ENCODE data around the gene C9orf50.

Gene C9orf50

GRCh38 chr9:129586245-129586644 lies 34.7 kb downstream of the C9orf50 start:
- peaks cover 3% of the 10 kb centered on the region for H3K4me1 ChIP-seq (ENCODE audit: control insufficient read depth, insufficient read depth, low read length, poor library complexity, severe bottlenecking)
- no peaks in the 10 kb centered on the region for H3K9me3 ChIP-seq (ENCODE audit: control insufficient read depth, low read length)
- H3K36me3 ChIP-seq (ENCODE audit: control insufficient read depth, insufficient read depth, low read length): no peaks in the 10 kb centered on the region
- H3K4me3 ChIP-seq (ENCODE audit: extremely low read depth, insufficient read depth, low read length, poor library complexity, severe bottlenecking): no peak overlapping the region
- no peak overlapping the region for H3K27ac ChIP-seq (ENCODE audit: low read depth, low read length, severe bottlenecking)
- no CpG with 5 or more reads among the region's 1 CpG for WGBS, 2 experiments (ENCODE audit: insufficient coverage in 2 of 2)

GRCh38 chr9:129585352-129585751 lies 35.5 kb downstream of the C9orf50 start:
- 100% methylated on average over 1 of the region's 1 CpG; no CpG with 5 or more reads in 1 of the 2 experiments for WGBS, 2 experiments (ENCODE audit: insufficient coverage in 2 of 2)
- Histone ChIP-seq H3K36me3 (ENCODE audit: control insufficient read depth, insufficient read depth, low read length) (no peaks in the 10 kb centered on the region), H3K27ac (ENCODE audit: low read depth, low read length, severe bottlenecking) (no peak overlapping the region), H3K4me3 (ENCODE audit: extremely low read depth, insufficient read depth, low read length, poor library complexity, severe bottlenecking) (no peak overlapping the region), H3K4me1 (ENCODE audit: control insufficient read depth, insufficient read depth, low read length, poor library complexity, severe bottlenecking) (peaks cover 3% of the 10 kb centered on the region), H3K9me3 (ENCODE audit: control insufficient read depth, low read length) (no peaks in the 10 kb centered on the region)

GRCh38 chr9:129584136-129584535 lies 36.8 kb downstream of the C9orf50 start:
- WGBS, 2 experiments (ENCODE audit: insufficient coverage in 2 of 2): 75 to 100% methylated on average over 1 of the region's 1 CpG
- Histone ChIP-seq H3K27ac (ENCODE audit: low read depth, low read length, severe bottlenecking) (no peak overlapping the region), H3K4me3 (ENCODE audit: extremely low read depth, insufficient read depth, low read length, poor library complexity, severe bottlenecking) (no peak overlapping the region), H3K9me3 (ENCODE audit: control insufficient read depth, low read length) (no peaks in the 10 kb centered on the region), H3K36me3 (ENCODE audit: control insufficient read depth, insufficient read depth, low read length) (no peaks in the 10 kb centered on the region), H3K4me1 (ENCODE audit: control insufficient read depth, insufficient read depth, low read length, poor library complexity, severe bottlenecking) (peaks cover 3% of the 10 kb centered on the region)

GRCh38 chr9:129583308-129584038 lies 37.4 kb downstream of the C9orf50 start:
- Histone ChIP-seq H3K27ac (ENCODE audit: low read depth, low read length, severe bottlenecking) (no peak overlapping the region), H3K9me3 (ENCODE audit: control insufficient read depth, low read length) (no peaks in the 10 kb centered on the region), H3K36me3 (ENCODE audit: control insufficient read depth, insufficient read depth, low read length) (no peaks in the 10 kb centered on the region), H3K4me1 (ENCODE audit: control insufficient read depth, insufficient read depth, low read length, poor library complexity, severe bottlenecking) (peaks cover 3% of the 10 kb centered on the region), H3K4me3 (ENCODE audit: extremely low read depth, insufficient read depth, low read length, poor library complexity, severe bottlenecking) (no peak overlapping the region)
- 70 to 89% methylated on average over 5 to 7 of the region's 10 CpGs for WGBS, 2 experiments (ENCODE audit: insufficient coverage in 2 of 2)

GRCh38 chr9:129582855-129583254 lies 38.0 kb downstream of the C9orf50 start:
- H3K9me3 ChIP-seq (ENCODE audit: control insufficient read depth, low read length): no peaks in the 10 kb centered on the region
- 80 to 88% methylated on average over 1 of the region's 3 CpGs for WGBS, 2 experiments (ENCODE audit: insufficient coverage in 2 of 2)
- no peak overlapping the region for H3K27ac ChIP-seq (ENCODE audit: low read depth, low read length, severe bottlenecking)
- H3K4me1 ChIP-seq (ENCODE audit: control insufficient read depth, insufficient read depth, low read length, poor library complexity, severe bottlenecking): peaks cover 3% of the 10 kb centered on the region
- H3K36me3 ChIP-seq (ENCODE audit: control insufficient read depth, insufficient read depth, low read length): no peaks in the 10 kb centered on the region
- H3K4me3 ChIP-seq (ENCODE audit: extremely low read depth, insufficient read depth, low read length, poor library complexity, severe bottlenecking): no peak overlapping the region

GRCh38 chr9:129581505-129582189 lies 39.3 kb downstream of the C9orf50 start:
- 63 to 93% methylated on average over 3 of the region's 4 CpGs for WGBS, 2 experiments (ENCODE audit: insufficient coverage in 2 of 2)

GRCh38 chr9:129580211-129580915 lies 40.5 kb downstream of the C9orf50 start:
- H3K27ac ChIP-seq (ENCODE audit: low read depth, low read length, severe bottlenecking): no peak overlapping the region
- 92 to 95% methylated on average over 10 of the region's 11 CpGs for WGBS, 2 experiments (ENCODE audit: insufficient coverage in 2 of 2)
- no peaks in the 10 kb centered on the region for H3K36me3 ChIP-seq (ENCODE audit: control insufficient read depth, insufficient read depth, low read length)
- peaks cover 19% of the 10 kb centered on the region for H3K4me1 ChIP-seq (ENCODE audit: control insufficient read depth, insufficient read depth, low read length, poor library complexity, severe bottlenecking)
- H3K9me3 ChIP-seq (ENCODE audit: control insufficient read depth, low read length): no peaks in the 10 kb centered on the region
- H3K4me3 ChIP-seq (ENCODE audit: extremely low read depth, insufficient read depth, low read length, poor library complexity, severe bottlenecking): no peak overlapping the region

More at GRCh38 chr9:129581505-129582189, 39.3 kb downstream of the C9orf50 start:
- H3K36me3 ChIP-seq (ENCODE audit: control insufficient read depth, insufficient read depth, low read length): no peaks in the 10 kb centered on the region
- H3K4me1 ChIP-seq (ENCODE audit: control insufficient read depth, insufficient read depth, low read length, poor library complexity, severe bottlenecking): peaks cover 6% of the 10 kb centered on the region
- H3K27ac ChIP-seq (ENCODE audit: low read depth, low read length, severe bottlenecking): no peak overlapping the region
- no peak overlapping the region for H3K4me3 ChIP-seq (ENCODE audit: extremely low read depth, insufficient read depth, low read length, poor library complexity, severe bottlenecking)
- H3K9me3 ChIP-seq (ENCODE audit: control insufficient read depth, low read length): no peaks in the 10 kb centered on the region

GRCh38 chr9:129579294-129579693 lies 41.6 kb downstream of the C9orf50 start:
- H3K36me3 ChIP-seq (ENCODE audit: control insufficient read depth, insufficient read depth, low read length): no peaks in the 10 kb centered on the region
- 94 to 96% methylated on average over 2 of the region's 3 CpGs for WGBS, 2 experiments (ENCODE audit: insufficient coverage in 2 of 2)
- no peak overlapping the region for H3K27ac ChIP-seq (ENCODE audit: low read depth, low read length, severe bottlenecking)
- peaks cover 20% of the 10 kb centered on the region for H3K4me1 ChIP-seq (ENCODE audit: control insufficient read depth, insufficient read depth, low read length, poor library complexity, severe bottlenecking)
- no peaks in the 10 kb centered on the region for H3K9me3 ChIP-seq (ENCODE audit: control insufficient read depth, low read length)
- no peak overlapping the region for H3K4me3 ChIP-seq (ENCODE audit: extremely low read depth, insufficient read depth, low read length, poor library complexity, severe bottlenecking)

- Histone ChIP-seq H3K27ac (ENCODE audit: low read depth, low read length, severe bottlenecking) (peak overlapping the region; percentile 31), H3K4me3 (ENCODE audit: extremely low read depth, insufficient read depth, low read length, poor library complexity, severe bottlenecking) (no peak overlapping the region), H3K4me1 (ENCODE audit: control insufficient read depth, insufficient read depth, low read length, poor library complexity, severe bottlenecking) (peaks cover 20% of the 10 kb centered on the region), H3K9me3 (ENCODE audit: control insufficient read depth, low read length) (no peaks in the 10 kb centered on the region), H3K36me3 (ENCODE audit: control insufficient read depth, insufficient read depth, low read length) (no peaks in the 10 kb centered on the region)
- 86 to 92% methylated on average over 19 to 33 of the region's 34 CpGs for WGBS, 2 experiments (ENCODE audit: insufficient coverage in 2 of 2)
Measured at GRCh38 chr9:129576546-129577543, 44.1 kb downstream of the C9orf50 start.

GRCh38 chr9:129575818-129576217 lies 45.1 kb downstream of the C9orf50 start:
- WGBS, 2 experiments (ENCODE audit: insufficient coverage in 2 of 2): 81 to 83% methylated on average over 5 to 9 of the region's 9 CpGs
- no peaks in the 10 kb centered on the region for H3K36me3 ChIP-seq (ENCODE audit: control insufficient read depth, insufficient read depth, low read length)
- H3K4me1 ChIP-seq (ENCODE audit: control insufficient read depth, insufficient read depth, low read length, poor library complexity, severe bottlenecking): peaks cover 25% of the 10 kb centered on the region
- peak overlapping the region; percentile 36 for H3K27ac ChIP-seq (ENCODE audit: low read depth, low read length, severe bottlenecking)
- no peak overlapping the region for H3K4me3 ChIP-seq (ENCODE audit: extremely low read depth, insufficient read depth, low read length, poor library complexity, severe bottlenecking)
- H3K9me3 ChIP-seq (ENCODE audit: control insufficient read depth, low read length): no peaks in the 10 kb centered on the region
